Measurements from ENCODE around the gene PLCXD1.

GRCh38 chrX:348461-349117 is 67.4 kb downstream of the PLCXD1 start:
- TF ChIP-seq CTCF (conservative IDR thresholded peaks at IDR 0.05; ENCODE audit: low read depth in 2 of 2) (no peak), REST (IDR thresholded peaks at IDR 0.05; ENCODE audit: unreplicated experiment) (no peak), NANOG (IDR thresholded peaks at IDR 0.05; ENCODE audit: borderline replicate concordance) (no peak), CREB1 (CRISPR knock-in tag; IDR thresholded peaks at IDR 0.05; ENCODE audit: low read depth) (no peak)
